GM12865 (cell line): Measurements from ENCODE around the gene LGALS16.

Source experiments
- DNase-seq: peaks from one replicate; pipeline ENCODE4 v3.0.0; 2010; ENCODE audit warnings: low read depth
- H3K4me3 ChIP-seq: 2 replicates; pipeline ENCODE4 v1.5.1; 2011; ENCODE audit warnings: mild to moderate bottlenecking, low read depth, low read length, control low read depth
- CTCF ChIP-seq: IDR thresholded peaks from 2 replicates; pipeline ENCODE4 v1.5.1; 2011; ENCODE audit warnings: low read length, control low read depth, low read depth, inconsistent platforms; ENCODE audit not compliant: insufficient read depth; ENCODE audit errors: missing control alignments

The LGALS16 gene

GRCh38 chr19:39631178-39631577 is 24.5 kb upstream of the LGALS16 start:
- no peak for DNase-seq
- no peak for TF ChIP-seq CTCF
- H3K4me3 ChIP-seq = no peak overlapping the region

- no peak for DNase-seq
- TF ChIP-seq CTCF = no peak
- H3K4me3 ChIP-seq = no peak overlapping the region
Observed at GRCh38 chr19:39631626-39632025, 24.1 kb upstream of the LGALS16 start.

- no peak for TF ChIP-seq CTCF
- DNase-seq = no peak
Observed at GRCh38 chr19:39637891-39638290, 17.8 kb upstream of the LGALS16 start.

GRCh38 chr19:39641773-39642172 is 13.9 kb upstream of the LGALS16 start:
- no peak overlapping the region for H3K4me3 ChIP-seq
- TF ChIP-seq CTCF = no peak
- no peak for DNase-seq

More at GRCh38 chr19:39637891-39638290, 17.8 kb upstream of the LGALS16 start:
- H3K4me3 ChIP-seq = no peak overlapping the region

- DNase-seq = no peak
- no peak for TF ChIP-seq CTCF
- H3K4me3 ChIP-seq = no peak overlapping the region
Observed at GRCh38 chr19:39643591-39643990, 12.1 kb upstream of the LGALS16 start.

GRCh38 chr19:39645800-39646411 is 9.8 kb upstream of the LGALS16 start:
- H3K4me3 ChIP-seq = no peak overlapping the region
- DNase-seq = peak; percentile 38
- TF ChIP-seq CTCF = no peak

GRCh38 chr19:39647918-39648317 is 7.8 kb upstream of the LGALS16 start:
- H3K4me3 ChIP-seq = no peak overlapping the region
- DNase-seq = no peak
- TF ChIP-seq CTCF = no peak
